ENCODE results near the gene MTMR4.
"Not testable (repeated sequence)": the region's sequence is repeated elsewhere in the genome, so short reads cannot be mapped to it uniquely, and the experiment has no call there.

The MTMR4 gene

GRCh38 chr17:58491510-58492045 lies 22.9 kb downstream of the MTMR4 start:
- H3K9ac ChIP-seq (ENCODE audit: low read length) = no peak overlapping the region
- peaks cover 75% of the 10 kb centered on the region for H3K36me3 ChIP-seq (ENCODE audit: control insufficient read depth, insufficient read depth, low read length)
- no peaks in the 10 kb centered on the region for H3K4me1 ChIP-seq (ENCODE audit: control insufficient read depth, insufficient read depth, low read length)
- no peak overlapping the region for H3K27ac ChIP-seq (ENCODE audit: low read depth, low read length)
- no peaks in the 10 kb centered on the region for H3K9me3 ChIP-seq (ENCODE audit: control insufficient read depth, insufficient read depth, low read depth, low read length)
- H3K4me3 ChIP-seq (ENCODE audit: low read depth, low read length) = no peak overlapping the region
- H3K27me3 ChIP-seq (ENCODE audit: control insufficient read depth, insufficient read depth, low read length) = no peaks in the 10 kb centered on the region; the same call in 1 of the 2 replicates

GRCh38 chr17:58488428-58488890 lies 26.0 kb downstream of the MTMR4 start:
- no peak overlapping the region for H3K9ac ChIP-seq (ENCODE audit: low read length)
- no peak overlapping the region for H3K27ac ChIP-seq (ENCODE audit: low read depth, low read length)
- no peaks in the 10 kb centered on the region; the same call in 1 of the 2 replicates for H3K27me3 ChIP-seq (ENCODE audit: control insufficient read depth, insufficient read depth, low read length)
- H3K9me3 ChIP-seq (ENCODE audit: control insufficient read depth, insufficient read depth, low read depth, low read length) = no peaks in the 10 kb centered on the region
- H3K4me3 ChIP-seq (ENCODE audit: low read depth, low read length) = no peak overlapping the region
- no peaks in the 10 kb centered on the region for H3K4me1 ChIP-seq (ENCODE audit: control insufficient read depth, insufficient read depth, low read length)
- H3K36me3 ChIP-seq (ENCODE audit: control insufficient read depth, insufficient read depth, low read length) = peaks cover 46% of the 10 kb centered on the region

- Histone ChIP-seq H3K4me3 (ENCODE audit: low read depth, low read length) (no peak within 1 kb of the TSS; the same call in 1 of the 2 replicates), H3K27me3 (ENCODE audit: control insufficient read depth, insufficient read depth, low read length) (no peaks in the 10 kb centered on the region; the same call in 1 of the 2 replicates), H3K27ac (ENCODE audit: low read depth, low read length) (no peak within 1 kb of the TSS), H3K4me1 (ENCODE audit: control insufficient read depth, insufficient read depth, low read length) (no peaks in the 10 kb centered on the region), H3K9ac (ENCODE audit: low read length) (no peak within 1 kb of the TSS), H3K36me3 (ENCODE audit: control insufficient read depth, insufficient read depth, low read length) (peaks cover 40% of the 10 kb centered on the region), H3K9me3 (ENCODE audit: control insufficient read depth, insufficient read depth, low read depth, low read length) (no peaks in the 10 kb centered on the region)
Measured at GRCh38 chr17:58487589-58488427, 26.6 kb downstream of the MTMR4 start, which contains the start of gene HSF5. Gene HSF5 (minus strand): TSS chr17:58488408. CDS start chr17:58488274, 134 bp downstream.

- Histone ChIP-seq H3K4me1 (ENCODE audit: control insufficient read depth, insufficient read depth, low read length) (no peaks in the 10 kb centered on the region), H3K9ac (ENCODE audit: low read length) (no peak overlapping the region), H3K27me3 (ENCODE audit: control insufficient read depth, insufficient read depth, low read length) (no peaks in the 10 kb centered on the region; the same call in 1 of the 2 replicates), H3K4me3 (ENCODE audit: low read depth, low read length) (no peak overlapping the region), H3K9me3 (ENCODE audit: control insufficient read depth, insufficient read depth, low read depth, low read length) (no peaks in the 10 kb centered on the region), H3K36me3 (ENCODE audit: control insufficient read depth, insufficient read depth, low read length) (peaks cover 8% of the 10 kb centered on the region), H3K27ac (ENCODE audit: low read depth, low read length) (no peak overlapping the region)
Measured at GRCh38 chr17:58484600-58484999, 29.8 kb downstream of the MTMR4 start.

GRCh38 chr17:58481798-58482197 lies 32.6 kb downstream of the MTMR4 start:
- H3K9ac ChIP-seq (ENCODE audit: low read length); H3K4me3 ChIP-seq (ENCODE audit: low read depth, low read length); H3K27ac ChIP-seq (ENCODE audit: low read depth, low read length); H3K27me3 ChIP-seq (ENCODE audit: control insufficient read depth, insufficient read depth, low read length); H3K36me3 ChIP-seq (ENCODE audit: control insufficient read depth, insufficient read depth, low read length); H3K4me1 ChIP-seq (ENCODE audit: control insufficient read depth, insufficient read depth, low read length); H3K9me3 ChIP-seq (ENCODE audit: control insufficient read depth, insufficient read depth, low read depth, low read length): not testable (repeated sequence)

GRCh38 chr17:58480090-58480489 lies 34.3 kb downstream of the MTMR4 start:
- no peaks in the 10 kb centered on the region for H3K9me3 ChIP-seq (ENCODE audit: control insufficient read depth, insufficient read depth, low read depth, low read length)
- H3K36me3 ChIP-seq (ENCODE audit: control insufficient read depth, insufficient read depth, low read length) = no peaks in the 10 kb centered on the region
- no peak overlapping the region for H3K4me3 ChIP-seq (ENCODE audit: low read depth, low read length)
- H3K9ac ChIP-seq (ENCODE audit: low read length) = no peak overlapping the region
- no peaks in the 10 kb centered on the region for H3K4me1 ChIP-seq (ENCODE audit: control insufficient read depth, insufficient read depth, low read length)
- no peak overlapping the region for H3K27ac ChIP-seq (ENCODE audit: low read depth, low read length)
- no peaks in the 10 kb centered on the region for H3K27me3 ChIP-seq (ENCODE audit: control insufficient read depth, insufficient read depth, low read length)

GRCh38 chr17:58476812-58477211 lies 37.6 kb downstream of the MTMR4 start:
- H3K9me3 ChIP-seq (ENCODE audit: control insufficient read depth, insufficient read depth, low read depth, low read length) = no peaks in the 10 kb centered on the region
- no peaks in the 10 kb centered on the region for H3K4me1 ChIP-seq (ENCODE audit: control insufficient read depth, insufficient read depth, low read length)
- H3K9ac ChIP-seq (ENCODE audit: low read length) = no peak overlapping the region
- no peaks in the 10 kb centered on the region for H3K27me3 ChIP-seq (ENCODE audit: control insufficient read depth, insufficient read depth, low read length)
- H3K36me3 ChIP-seq (ENCODE audit: control insufficient read depth, insufficient read depth, low read length) = no peaks in the 10 kb centered on the region
- H3K27ac ChIP-seq (ENCODE audit: low read depth, low read length) = no peak overlapping the region
- H3K4me3 ChIP-seq (ENCODE audit: low read depth, low read length) = no peak overlapping the region

GRCh38 chr17:58475985-58476384 lies 38.5 kb downstream of the MTMR4 start:
- Histone ChIP-seq H3K27me3 (ENCODE audit: control insufficient read depth, insufficient read depth, low read length) (no peaks in the 10 kb centered on the region), H3K4me1 (ENCODE audit: control insufficient read depth, insufficient read depth, low read length) (no peaks in the 10 kb centered on the region), H3K36me3 (ENCODE audit: control insufficient read depth, insufficient read depth, low read length) (no peaks in the 10 kb centered on the region), H3K4me3 (ENCODE audit: low read depth, low read length) (no peak overlapping the region), H3K27ac (ENCODE audit: low read depth, low read length) (no peak overlapping the region), H3K9me3 (ENCODE audit: control insufficient read depth, insufficient read depth, low read depth, low read length) (no peaks in the 10 kb centered on the region), H3K9ac (ENCODE audit: low read length) (no peak overlapping the region)

GRCh38 chr17:58470356-58470755 lies 44.1 kb downstream of the MTMR4 start:
- no peak overlapping the region for H3K27ac ChIP-seq (ENCODE audit: low read depth, low read length)
- no peak overlapping the region for H3K9ac ChIP-seq (ENCODE audit: low read length)
- H3K4me1 ChIP-seq (ENCODE audit: control insufficient read depth, insufficient read depth, low read length) = no peaks in the 10 kb centered on the region
- H3K36me3 ChIP-seq (ENCODE audit: control insufficient read depth, insufficient read depth, low read length) = no peaks in the 10 kb centered on the region
- no peaks in the 10 kb centered on the region for H3K9me3 ChIP-seq (ENCODE audit: control insufficient read depth, insufficient read depth, low read depth, low read length)
- H3K4me3 ChIP-seq (ENCODE audit: low read depth, low read length) = no peak overlapping the region
- no peaks in the 10 kb centered on the region for H3K27me3 ChIP-seq (ENCODE audit: control insufficient read depth, insufficient read depth, low read length)

GRCh38 chr17:58468944-58469343 lies 45.5 kb downstream of the MTMR4 start:
- H3K36me3 ChIP-seq (ENCODE audit: control insufficient read depth, insufficient read depth, low read length) = no peaks in the 10 kb centered on the region
- H3K4me1 ChIP-seq (ENCODE audit: control insufficient read depth, insufficient read depth, low read length) = no peaks in the 10 kb centered on the region
- H3K4me3 ChIP-seq (ENCODE audit: low read depth, low read length) = no peak overlapping the region

GRCh38 chr17:58455491-58455890 lies 58.9 kb downstream of the MTMR4 start:
- Histone ChIP-seq H3K9ac (ENCODE audit: low read length) (no peak overlapping the region), H3K9me3 (ENCODE audit: control insufficient read depth, insufficient read depth, low read depth, low read length) (no peaks in the 10 kb centered on the region), H3K4me3 (ENCODE audit: low read depth, low read length) (no peak overlapping the region), H3K4me1 (ENCODE audit: control insufficient read depth, insufficient read depth, low read length) (no peaks in the 10 kb centered on the region), H3K27me3 (ENCODE audit: control insufficient read depth, insufficient read depth, low read length) (no peaks in the 10 kb centered on the region), H3K36me3 (ENCODE audit: control insufficient read depth, insufficient read depth, low read length) (no peaks in the 10 kb centered on the region), H3K27ac (ENCODE audit: low read depth, low read length) (no peak overlapping the region)

More at GRCh38 chr17:58468944-58469343, 45.5 kb downstream of the MTMR4 start:
- Histone ChIP-seq H3K27me3 (ENCODE audit: control insufficient read depth, insufficient read depth, low read length) (no peaks in the 10 kb centered on the region), H3K9ac (ENCODE audit: low read length) (no peak overlapping the region), H3K9me3 (ENCODE audit: control insufficient read depth, insufficient read depth, low read depth, low read length) (no peaks in the 10 kb centered on the region), H3K27ac (ENCODE audit: low read depth, low read length) (no peak overlapping the region)

Data from HUES6 (cell line).